ENCODE data around the gene PSMF1. TPM values are rescaled to one million over a fixed set of nuclear protein-coding genes. Genes with fewer than 3 reads are reported as not detected.

The PSMF1 gene
- total RNA-seq, 6 donors from 2014 or later, result 36.7 to 158 (median 105) TPM

DNA sequence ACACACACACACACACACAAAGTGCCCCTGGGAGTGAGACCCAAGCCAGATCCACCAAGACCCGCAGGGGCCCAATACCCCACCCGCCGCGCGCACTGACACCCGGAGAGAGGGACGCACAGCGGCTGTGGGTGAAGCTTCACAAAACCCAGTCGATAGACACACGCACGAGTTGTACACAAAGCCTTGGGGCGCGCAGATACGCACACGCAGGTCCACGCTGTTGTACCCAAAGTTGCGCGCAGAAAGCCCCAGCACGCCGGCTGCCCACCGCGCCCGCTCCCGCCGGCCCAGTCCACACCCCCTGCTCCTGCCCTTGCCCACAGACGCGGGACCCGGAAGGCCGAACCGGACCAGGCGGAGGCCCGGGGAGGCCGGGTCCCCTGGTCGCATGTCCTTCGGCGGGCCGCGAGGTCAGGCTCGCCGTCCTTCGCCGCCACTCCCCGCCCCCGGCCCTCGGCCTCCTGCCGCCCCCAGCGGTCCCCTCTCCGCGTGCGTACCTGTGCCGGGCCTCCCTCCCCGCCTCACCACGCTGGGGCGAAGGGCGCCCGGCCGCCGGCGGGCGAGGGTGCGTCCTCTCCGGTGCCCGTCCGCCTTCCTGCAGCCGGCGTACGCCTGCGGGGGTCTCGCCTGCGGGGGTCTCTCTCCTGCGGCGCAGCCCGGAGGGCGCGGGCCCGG lies 66.4 kb downstream of the PSMF1 start, which contains the start of gene TMEM74B:
TMEM74B (minus strand) TSS at position 344 of the 678 bp plus-strand sequence. CDS start 1,180 bp downstream, outside the sequence.
- TF ChIP-seq POLR2AphosphoS5 (IDR thresholded peaks at IDR 0.05) (no peak), POLR2A (IDR thresholded peaks at IDR 0.05) (no peak), EP300 (IDR thresholded peaks at IDR 0.05) (no peak)
- Histone ChIP-seq H3K4me3 (peak within 1 kb of the TSS; percentile 50 to 69 (median 56)), H3K36me3 (peaks cover 0 to 14% (median 0%) of the 10 kb centered on the region in 4 donors), H3K4me1 (peaks cover 13 to 24% (median 20%) of the 10 kb centered on the region in 4 donors), H3K27ac (peak within 1 kb of the TSS; percentile 48 to 81 (median 70)), H3K27me3 (peaks cover 0 to 16% (median 7%) of the 10 kb centered on the region in 4 donors), H3K9me3 (no peaks in the 10 kb centered on the region)
- DNase-seq, result peak in 1 of 2 donors; percentile 86
- 7% methylated on average over 26 of the region's 76 CpGs; no CpG with 5 or more reads in 1 of the 2 donors for WGBS, 2 donors
- ATAC-seq (ENCODE audit: low FRiP score in 2 of 2), result no peak

- Histone ChIP-seq H3K4me1 (peaks cover 13 to 24% (median 20%) of the 10 kb centered on the region in 4 donors), H3K9me3 (no peaks in the 10 kb centered on the region), H3K4me3 (peak overlapping the region; percentile 50 to 69 (median 56)), H3K27me3 (peaks cover 0 to 16% (median 7%) of the 10 kb centered on the region in 4 donors), H3K36me3 (peaks cover 0 to 11% (median 0%) of the 10 kb centered on the region in 4 donors), H3K27ac (peak overlapping the region; percentile 28 to 81 (median 70))
- peak in 1 of 2 donors; percentile 13 for ATAC-seq (ENCODE audit: low FRiP score in 2 of 2)
- TF ChIP-seq CTCF (IDR thresholded peaks at IDR 0.05) (no peak), POLR2A (IDR thresholded peaks at IDR 0.05) (no peak), POLR2AphosphoS5 (IDR thresholded peaks at IDR 0.05) (no peak), EP300 (IDR thresholded peaks at IDR 0.05) (no peak)
- peak in 1 of 2 donors; percentile 85 for DNase-seq
- 3% methylated on average over 6 of the region's 54 CpGs; no CpG with 5 or more reads in 1 of the 2 donors for WGBS, 2 donors
Observed at GRCh38 chr20:1185316-1185741, 66.9 kb downstream of the PSMF1 start.

GRCh38 chr20:1185790-1186334 lies 67.5 kb downstream of the PSMF1 start:
- Histone ChIP-seq H3K4me3 (peak overlapping the region; percentile 50 to 69 (median 56)), H3K27ac (peak overlapping the region; percentile 48 to 81 (median 70)), H3K4me1 (peaks cover 13 to 24% (median 20%) of the 10 kb centered on the region in 4 donors), H3K9me3 (no peaks in the 10 kb centered on the region), H3K36me3 (peaks cover 0 to 6% (median 0%) of the 10 kb centered on the region in 4 donors), H3K27me3 (peaks cover 0 to 16% (median 7%) of the 10 kb centered on the region in 4 donors)
- 11 to 34% methylated on average over 7 to 20 of the region's 20 CpGs for WGBS, 2 donors
- DNase-seq, result peak; percentile 36 to 87
- TF ChIP-seq EP300 (IDR thresholded peaks at IDR 0.05) (no peak), CTCF (IDR thresholded peaks at IDR 0.05) (peak in 5 of 6 experiments; percentile 12 to 48 (median 43)), POLR2A (IDR thresholded peaks at IDR 0.05) (no peak)
- ATAC-seq (ENCODE audit: low FRiP score in 2 of 2), result peak; percentile 27 to 58

- no peak for TF ChIP-seq CTCF (IDR thresholded peaks at IDR 0.05)
- TF ChIP-seq POLR2A (IDR thresholded peaks at IDR 0.05), result no peak
- TF ChIP-seq POLR2AphosphoS5 (IDR thresholded peaks at IDR 0.05), result no peak
- TF ChIP-seq EP300 (IDR thresholded peaks at IDR 0.05), result no peak
- Histone ChIP-seq H3K36me3 (no peaks in the 10 kb centered on the region), H3K27ac (peak overlapping the region in 3 of 4 donors; percentile 48 to 81 (median 78)), H3K27me3 (peaks cover 0 to 16% (median 7%) of the 10 kb centered on the region in 4 donors), H3K4me1 (peaks cover 13 to 24% (median 20%) of the 10 kb centered on the region in 4 donors), H3K9me3 (no peaks in the 10 kb centered on the region), H3K4me3 (no peak overlapping the region)
- WGBS, 2 donors, result 76 to 78% methylated on average over 13 of the region's 13 CpGs
- ATAC-seq (ENCODE audit: low FRiP score in 2 of 2), result no peak
- no peak for DNase-seq
Observed at GRCh38 chr20:1186367-1186991, 68.1 kb downstream of the PSMF1 start.

All from upper lobe of left lung (tissue), 6 donors.